ENCODE measurements around the gene ZNF223.
A peak's percentile ranks its signal among the peaks of the same experiment; 100 is the strongest.

Gene ZNF223

GRCh38 chr19:44072543-44073401, 20.9 kb downstream of the ZNF223 start:
- no peak for DNase-seq

GRCh38 chr19:44076325-44076724, 24.5 kb downstream of the ZNF223 start:
- no peak for DNase-seq

- no peak for DNase-seq
Measured at GRCh38 chr19:44092108-44092507, 40.3 kb downstream of the ZNF223 start.

- peak; percentile 91 for DNase-seq
Measured at GRCh38 chr19:44093931-44094765, 42.3 kb downstream of the ZNF223 start, which contains the start of gene ZNF224. Gene ZNF224 (plus strand): TSS chr19:44094361. CDS start chr19:44097874, 3,513 bp downstream.

- no peak for DNase-seq
Measured at GRCh38 chr19:44107751-44108150, 55.9 kb downstream of the ZNF223 start.

GRCh38 chr19:44109458-44109857, 57.6 kb downstream of the ZNF223 start:
- DNase-seq, result no peak

- peak; percentile 23 for DNase-seq
Measured at GRCh38 chr19:44111910-44112463, 60.2 kb downstream of the ZNF223 start.

- DNase-seq, result no peak
Measured at GRCh38 chr19:44112802-44113137, 60.9 kb downstream of the ZNF223 start.

- peak; percentile 96 for DNase-seq
Measured at GRCh38 chr19:44113138-44113783, 61.4 kb downstream of the ZNF223 start, which contains the start of gene ZNF225. Gene ZNF225 (plus strand): TSS chr19:44113399. CDS start chr19:44115828, 2,429 bp downstream.

GRCh38 chr19:44113784-44114390, 62.1 kb downstream of the ZNF223 start:
- no peak for DNase-seq

All from activated CD4-positive, alpha-beta T cell treated with anti-CD3 and anti-CD28 coated beads, Interleukin-10, Interleukin-2, amounts not matched to agents 100 ng/mL and 50 ng/mL, durations not matched to agents 16 hours and 8 hours (primary cell).